Activated gamma-delta T cell treated with Interleukin-2 at 50 U/mL for 16 hours (primary cell): Measurements from ENCODE around the gene TRPM4.
"Not testable (repeated sequence)": the region's sequence is repeated elsewhere in the genome, so short reads cannot be mapped to it uniquely, and the experiment has no call there.

ENCODE experiments used
- DNase-seq: peaks from one replicate; pipeline ENCODE4 v3.0.0-alpha.2; 2020

Gene TRPM4

GRCh38 chr19:49157445-49158224, at the start of gene TRPM4:
Gene TRPM4 (plus strand): TSS chr19:49157792. CDS start chr19:49157867, 75 bp downstream.
- no peak for DNase-seq

- DNase-seq, result no peak
Observed at GRCh38 chr19:49109051-49109450, 48.5 kb upstream of the TRPM4 start.

GRCh38 chr19:49109569-49110233, 47.9 kb upstream of the TRPM4 start:
- no peak for DNase-seq

GRCh38 chr19:49110567-49110966, 47.0 kb upstream of the TRPM4 start:
- no peak for DNase-seq

- no peak for DNase-seq
Observed at GRCh38 chr19:49111218-49111998, 46.2 kb upstream of the TRPM4 start.

DNA sequence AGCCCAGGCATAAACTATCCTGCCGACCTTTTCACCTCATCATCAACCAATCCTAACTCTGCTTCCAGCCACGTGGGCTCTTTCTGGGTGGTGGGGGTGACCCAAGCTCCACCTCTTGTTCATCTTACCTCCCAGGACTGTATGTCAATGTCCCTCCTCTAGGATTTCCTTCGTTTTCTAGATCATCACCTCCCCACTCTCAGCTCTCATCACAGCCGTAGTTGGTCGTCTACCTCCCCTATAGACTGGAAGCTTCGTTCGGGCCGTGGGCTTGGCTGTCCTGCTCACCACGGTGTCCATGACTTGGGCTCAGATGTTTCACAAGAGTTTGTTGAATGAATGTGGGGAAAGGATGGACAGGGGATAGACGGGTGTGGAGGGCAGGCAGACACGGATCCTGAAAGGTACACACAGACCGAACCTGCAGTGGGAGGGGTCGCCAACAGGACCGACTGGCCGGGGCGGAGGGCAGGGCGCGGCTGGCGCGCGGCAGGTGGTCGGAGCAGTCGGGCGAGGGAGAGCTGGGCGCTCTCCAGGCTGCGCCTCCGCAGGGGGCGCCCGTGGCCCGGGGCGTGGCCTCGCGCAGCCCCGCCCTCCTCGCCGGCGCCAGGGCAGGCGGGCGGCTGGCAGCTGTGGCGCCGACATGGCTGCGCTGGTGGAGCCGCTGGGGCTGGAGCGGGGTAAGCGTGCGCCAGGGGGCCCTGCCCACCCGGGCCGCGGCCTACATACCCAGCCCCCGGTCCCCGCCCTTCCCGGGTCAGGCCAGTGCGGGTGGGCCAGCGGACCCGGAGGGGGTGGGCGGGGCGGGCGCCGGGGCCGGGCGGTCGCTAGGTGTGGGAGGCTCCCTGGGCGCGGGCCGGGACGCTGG, 43.6 kb upstream of the TRPM4 start, which contains the start of gene LIN7B:
LIN7B (plus strand) TSS at position 609 of the 868 bp plus-strand sequence; CDS start at position 644, 35 bp downstream.
- DNase-seq, result peak; percentile 68

DNA sequence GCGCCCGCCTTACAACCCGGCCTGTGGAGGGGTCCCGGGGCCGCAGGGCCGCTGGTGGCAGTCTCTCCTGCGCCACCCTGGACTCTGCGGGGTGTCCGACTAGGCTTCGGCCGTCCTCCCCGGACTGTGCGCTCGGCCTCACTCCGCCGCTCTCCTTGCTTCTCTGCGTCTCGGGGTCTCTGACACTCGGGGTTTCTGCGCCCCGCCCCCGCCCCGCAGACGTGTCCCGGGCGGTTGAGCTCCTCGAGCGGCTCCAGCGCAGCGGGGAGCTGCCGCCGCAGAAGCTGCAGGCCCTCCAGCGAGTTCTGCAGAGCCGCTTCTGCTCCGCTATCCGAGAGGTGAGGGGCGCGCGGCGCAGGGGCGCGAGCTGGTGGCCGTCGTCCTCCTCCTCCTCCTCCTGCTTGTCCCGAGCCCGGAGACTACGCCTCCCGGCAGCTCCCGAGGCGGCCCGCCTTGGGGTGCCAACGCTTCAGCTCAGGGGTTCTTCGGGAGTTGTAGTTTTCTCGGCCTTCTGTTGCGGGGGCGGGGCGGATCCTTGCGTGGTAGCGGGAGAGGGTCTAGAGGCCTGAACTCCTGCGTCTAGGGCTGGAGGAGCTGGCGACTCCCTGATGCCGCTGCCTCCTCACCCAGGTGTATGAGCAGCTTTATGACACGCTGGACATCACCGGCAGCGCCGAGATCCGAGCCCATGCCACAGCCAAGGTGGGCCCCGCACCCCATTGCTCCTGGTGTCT, 42.8 kb upstream of the TRPM4 start:
- peak; percentile 35 for DNase-seq

DNA sequence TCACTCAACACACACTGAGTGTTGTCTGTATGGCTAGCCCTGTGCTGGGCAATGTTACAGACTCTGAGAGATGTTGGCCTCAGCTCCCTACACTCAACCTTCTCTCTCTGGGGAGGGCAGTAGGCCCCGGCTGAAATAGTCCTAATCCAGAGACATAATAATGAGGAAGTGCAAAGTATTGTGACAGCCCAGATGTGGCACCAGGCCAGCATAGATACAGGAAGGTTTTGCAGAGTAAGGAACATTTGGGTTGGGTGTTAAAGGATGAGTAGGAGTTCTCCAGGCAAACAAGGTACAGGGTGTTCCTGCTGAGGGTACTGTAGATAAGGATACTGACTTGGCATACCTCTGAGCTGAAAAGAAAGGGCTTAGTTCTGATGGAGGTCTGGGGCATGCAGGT, 41.0 kb upstream of the TRPM4 start:
- DNase-seq, result no peak

- no peak for DNase-seq
Observed at GRCh38 chr19:49117677-49118564, 39.7 kb upstream of the TRPM4 start.

DNA sequence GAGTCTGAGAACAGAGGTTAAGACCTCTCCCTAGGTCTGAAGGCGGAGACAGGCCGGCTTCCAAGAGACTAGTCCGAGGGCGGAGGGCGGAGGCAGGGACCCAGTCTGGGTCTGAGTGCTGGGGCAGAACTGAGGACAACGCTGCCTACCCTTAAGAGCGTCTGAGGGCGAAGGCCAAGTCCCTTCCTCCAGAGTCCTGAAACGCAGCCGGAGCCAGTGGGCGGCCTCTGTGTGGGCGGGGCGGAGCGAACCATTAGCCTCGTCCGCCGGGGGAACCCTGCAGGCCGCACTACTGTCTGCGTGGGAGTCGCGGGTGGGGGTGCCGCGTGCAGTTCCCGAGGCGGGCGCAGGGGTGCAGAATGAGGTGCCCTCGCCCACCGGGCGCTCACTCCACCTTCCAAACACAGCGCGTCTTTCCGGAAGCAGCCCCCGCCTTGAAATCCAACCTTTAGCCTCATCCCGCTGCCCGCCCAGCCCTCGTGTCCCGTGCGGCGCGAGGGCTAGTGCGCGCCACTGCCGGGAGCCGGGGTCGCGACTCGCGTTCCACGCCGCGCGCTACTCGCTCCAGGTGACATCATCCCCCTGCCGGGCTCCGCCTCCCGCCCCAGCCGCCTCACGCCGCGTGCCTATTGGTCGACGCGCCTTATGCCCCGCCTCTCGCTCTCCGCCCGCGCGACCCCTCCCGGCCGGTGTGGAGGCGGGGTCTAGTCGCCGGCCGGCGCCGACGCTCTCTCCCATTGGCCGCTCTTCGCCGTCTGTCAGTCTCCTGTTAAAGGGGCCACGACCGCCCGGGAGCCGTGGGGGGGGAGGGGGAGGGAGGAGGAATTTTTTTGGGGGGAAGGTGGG, 38.8 kb upstream of the TRPM4 start, which contains the start of gene C19orf73:
C19orf73 (minus strand) TSS at position 579 of the 846 bp plus-strand sequence; CDS start at position 458, 121 bp downstream.
- peak; percentile 94 for DNase-seq

DNA sequence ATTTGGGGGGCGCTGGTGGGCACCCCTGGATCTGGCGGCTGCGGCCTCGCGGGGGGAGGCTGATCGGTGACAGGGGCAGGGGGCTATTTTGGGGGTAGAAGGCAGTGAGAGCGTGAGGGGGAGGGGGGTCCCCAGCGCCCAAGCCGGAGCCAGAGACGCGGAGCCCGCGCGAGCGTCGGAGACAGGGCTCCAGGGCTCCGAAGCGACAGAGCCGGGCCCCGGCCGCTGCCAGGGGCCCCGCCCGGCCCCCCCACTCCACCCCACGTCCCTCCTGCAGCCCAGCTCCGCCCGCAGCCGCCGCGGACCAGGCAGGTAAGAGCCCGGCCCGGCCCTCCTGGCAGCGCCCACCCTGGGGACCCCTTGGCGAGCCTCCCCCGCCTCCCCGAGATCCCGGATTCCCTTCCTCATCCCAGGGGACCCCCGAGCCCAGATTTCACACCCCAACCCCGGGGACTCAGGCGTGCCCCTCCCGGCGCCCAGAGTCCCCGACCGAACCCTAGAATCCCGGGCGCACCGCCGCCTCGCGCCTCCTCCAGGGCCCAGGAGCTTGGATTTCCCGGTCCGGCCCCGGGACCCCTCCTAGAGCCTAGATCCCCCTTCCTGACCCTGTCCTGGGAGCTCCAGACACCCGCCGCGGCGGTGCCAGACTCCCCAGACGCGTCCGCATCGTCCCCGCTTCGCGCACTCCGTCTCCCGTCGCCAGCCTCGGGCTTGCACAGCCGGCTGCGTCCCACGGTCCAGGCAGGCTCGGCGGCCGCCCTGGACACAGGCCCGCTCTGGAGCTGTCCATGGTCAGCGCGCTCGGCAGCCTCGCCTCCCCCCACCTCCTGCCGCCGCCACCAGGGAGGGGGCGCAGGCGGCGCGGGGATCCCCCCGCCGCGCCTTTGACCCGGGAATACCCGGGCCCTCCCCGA, 37.9 kb upstream of the TRPM4 start, which contains the start of gene PPFIA3:
PPFIA3 (plus strand) TSS at position 134 of the 914 bp plus-strand sequence. CDS start 8,330 bp downstream, outside the sequence.
- DNase-seq, result no peak

DNA sequence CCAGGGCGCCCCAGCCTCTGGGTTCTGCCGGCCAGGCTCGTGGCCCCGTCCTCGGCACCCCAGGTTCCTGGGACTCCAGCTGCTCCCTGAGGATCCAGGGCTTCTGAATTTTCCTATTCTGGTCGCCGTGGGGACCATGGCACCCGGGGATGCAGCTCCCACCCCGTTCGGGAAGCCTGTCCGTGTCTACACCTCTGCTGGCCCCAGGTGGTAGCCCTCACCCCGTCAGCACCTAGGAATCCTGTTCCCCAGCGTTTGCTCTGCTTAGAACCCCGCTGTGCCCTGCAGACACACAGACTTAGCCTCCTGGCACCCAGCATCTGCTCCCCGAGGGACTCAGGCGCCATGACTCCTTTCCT, 37.3 kb upstream of the TRPM4 start:
- no peak for DNase-seq

GRCh38 chr19:49120868-49121267, 36.7 kb upstream of the TRPM4 start:
- no peak for DNase-seq

DNA sequence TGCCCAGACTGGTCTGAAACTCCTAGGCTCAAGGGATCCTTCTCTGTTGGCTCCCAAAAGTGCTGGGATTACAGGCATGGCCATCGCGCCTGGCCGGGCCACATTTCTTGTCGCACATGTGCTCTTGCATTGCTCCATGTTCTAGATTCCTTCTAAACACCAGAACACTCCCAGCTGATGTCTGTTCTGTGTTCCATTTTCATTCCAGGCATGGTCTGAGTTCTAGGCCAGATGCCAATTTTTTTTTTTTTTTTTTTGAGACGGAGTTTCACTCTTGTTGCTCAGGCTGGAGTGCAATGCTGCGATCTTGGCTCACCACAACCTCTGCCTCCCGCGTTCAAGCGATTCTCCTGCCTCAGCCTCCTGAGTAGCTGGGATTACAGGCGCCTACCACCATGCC, 35.8 kb upstream of the TRPM4 start:
- not testable (repeated sequence) for DNase-seq

DNA sequence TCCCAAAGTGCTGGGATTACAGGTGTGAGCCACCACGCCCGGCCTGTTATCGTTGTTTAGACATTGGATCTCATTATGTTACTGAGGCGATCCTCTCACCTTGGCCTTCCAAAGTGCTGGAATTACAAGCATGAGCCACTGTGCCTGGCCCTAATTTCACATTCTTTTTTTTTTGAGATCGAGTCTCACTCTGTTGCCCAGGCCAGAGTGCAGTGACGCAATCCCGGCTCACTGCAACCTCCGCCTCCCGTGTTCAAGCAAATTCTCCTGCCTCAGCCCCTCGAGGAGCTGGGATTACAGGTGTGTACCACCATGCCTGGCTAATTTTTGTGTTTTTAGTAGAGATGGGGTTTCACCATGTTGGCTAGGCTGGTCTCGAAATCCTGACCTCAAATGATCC, 34.3 kb upstream of the TRPM4 start:
- not testable (repeated sequence) for DNase-seq

- DNase-seq, result no peak
Observed at GRCh38 chr19:49125025-49125731, 32.4 kb upstream of the TRPM4 start.

DNA sequence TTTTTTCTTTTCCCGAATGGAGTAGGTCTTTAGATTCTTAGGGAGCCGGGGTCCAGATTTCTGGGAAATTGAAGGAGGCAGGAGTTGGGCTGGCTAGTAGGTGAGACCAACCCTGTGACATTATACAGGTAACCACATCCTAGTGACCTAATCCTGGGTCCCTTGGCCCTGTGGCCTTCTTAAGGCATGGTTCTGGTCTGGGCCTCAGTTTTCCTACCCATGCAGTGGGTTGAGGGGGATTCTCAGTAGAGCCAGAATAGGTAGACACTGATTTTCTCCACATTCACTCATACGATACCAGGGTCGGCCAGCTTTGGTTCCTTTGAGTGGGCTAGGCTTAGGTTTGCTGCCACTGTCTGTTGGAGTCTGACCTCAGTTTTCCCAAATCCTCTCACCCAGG, 31.0 kb upstream of the TRPM4 start:
- DNase-seq, result no peak

- DNase-seq, result not testable (repeated sequence)
Observed at GRCh38 chr19:49127225-49127624, 30.4 kb upstream of the TRPM4 start.
